Esophagus squamous epithelium (tissue), 5 donors: Measurements from ENCODE around the gene PTPRG. TPM values are rescaled to one million over a fixed set of nuclear protein-coding genes. Genes with fewer than 3 reads are reported as not detected.
A peak's percentile ranks its signal among the peaks of the same experiment; 100 is the strongest.

Experiments used
- DNase-seq: peaks from one replicate; lab custom pipeline; 2025; lab: John Stamatoyannopoulos, UW
- H3K27ac ChIP-seq, 4 donors: fragments of 200-600 bp; sonication (generic); one replicate each; pipeline ENCODE4 v1.5.1; 2016 to 2019; ENCODE audit warnings: mild to moderate bottlenecking in 1 of 4
- H3K27me3 ChIP-seq, 4 donors: fragments of 200-600 bp; sonication (generic); 1 replicate in 3 of 4; 2 replicates in 1 of 4; pipeline versions ENCODE4 v1.5.1 to v1.6.0; 2017 to 2021; ENCODE audit warnings: antibody characterized with exemption in 1 of 4
- H3K36me3 ChIP-seq, 3 donors: fragments of 200-600 bp; sonication (generic); one replicate each; pipeline ENCODE4 v1.5.1; 2016 to 2019
- H3K4me1 ChIP-seq, 3 donors: fragments of 200-600 bp; sonication (generic); one replicate each; pipeline ENCODE4 v1.5.1; 2017 to 2019
- H3K4me3 ChIP-seq, 4 donors: fragments of 200-600 bp; sonication (generic); 1 replicate in 3 of 4; 2 replicates in 1 of 4; pipeline ENCODE4 v1.5.1; 2016 to 2019; ENCODE audit warnings: mild to moderate bottlenecking in 2 of 4, moderate library complexity in 1 of 4
- H3K9me3 ChIP-seq, 3 donors: fragments of 200-600 bp; sonication (generic); one replicate each; pipeline ENCODE4 v1.5.1; 2016 to 2019
- CTCF ChIP-seq, 6 experiments: fragments of 450-650 bp in 4 of 6; fragments of 200-600 bp in 2 of 6; sonication (generic) in 2 of 6; IDR thresholded peaks; one replicate each; pipeline ENCODE4 v1.5.1; 2016 to 2019; ENCODE audit warnings: antibody characterized with exemption in 6 of 6, mild to moderate bottlenecking in 4 of 6, moderate library complexity in 4 of 6
- POLR2A ChIP-seq, 4 donors: fragments of 450-650 bp; IDR thresholded peaks; one replicate each; pipeline ENCODE4 v1.6.1; 2017; ENCODE audit warnings: antibody characterized with exemption in 4 of 4, mild to moderate bottlenecking in 4 of 4, moderate library complexity in 3 of 4
- whole genome bisulfite sequencing, 2 donors: methylation state at CpG; one replicate each; pipeline ENCODE4 v1.1.5; 2018; 5-methylcytosine and 5-hydroxymethylcytosine counted together
- intact Hi-C: fragments of 100-400 bp; cut with DNase I; formaldehyde crosslinking; loops from one replicate; pipeline ENCODE4 v1.15.0; 2022
- total RNA-seq, 4 donors: library from RNA; depleted of rRNA; stranded (reverse); fragments of >200 nt; gene quantifications; one replicate each; pipeline ENCODE4 v1.1.0, GENCODE V29; 2016
- donor health status: DM: yes; HTN: yes; CAD: no.

PTPRG gene
- total RNA-seq, 4 donors from 2014 or later, result 3.7 to 42.2 (median 15.2) TPM

- H3K4me3 ChIP-seq, result no peak overlapping the region
- no peaks in the 10 kb centered on the region for H3K36me3 ChIP-seq
- intact Hi-C loops, result no loop called here
- peak overlapping the region in 1 of 4 donors; percentile 75 for H3K27ac ChIP-seq
- H3K4me1 ChIP-seq, result peaks cover 8 to 39% (median 8%) of the 10 kb centered on the region in 3 donors
- no peaks in the 10 kb centered on the region for H3K9me3 ChIP-seq
- DNase-seq, result no peak
- WGBS, 2 donors, result 79 to 100% methylated on average over 1 to 2 of the region's 2 CpGs
- no peaks in the 10 kb centered on the region for H3K27me3 ChIP-seq
- TF ChIP-seq POLR2A (IDR thresholded peaks at IDR 0.05), result no peak
- TF ChIP-seq CTCF (IDR thresholded peaks at IDR 0.05), result no peak
These were observed 285.1 kb downstream of the PTPRG start for GRCh38 chr3:61846488-61846887.

- Histone ChIP-seq H3K4me3 (no peak overlapping the region), H3K36me3 (no peaks in the 10 kb centered on the region), H3K27ac (peak overlapping the region; percentile 7 to 84 (median 70)), H3K4me1 (peaks cover 8 to 33% (median 8%) of the 10 kb centered on the region in 3 donors), H3K27me3 (no peaks in the 10 kb centered on the region), H3K9me3 (no peaks in the 10 kb centered on the region)
- intact Hi-C loops, result no loop called here
- WGBS, 2 donors, result 54 to 78% methylated on average over 5 to 7 of the region's 7 CpGs
- no peak for DNase-seq
- TF ChIP-seq CTCF (IDR thresholded peaks at IDR 0.05) (no peak), POLR2A (IDR thresholded peaks at IDR 0.05) (no peak)
These were observed 286.6 kb downstream of the PTPRG start for GRCh38 chr3:61847784-61848462.

GRCh38 chr3:61848885-61849284 is 287.5 kb downstream of the PTPRG start:
- Histone ChIP-seq H3K4me3 (no peak overlapping the region), H3K36me3 (no peaks in the 10 kb centered on the region), H3K27ac (peak overlapping the region in 3 of 4 donors; percentile 66 to 84 (median 75)), H3K9me3 (no peaks in the 10 kb centered on the region), H3K4me1 (peaks cover 8 to 33% (median 8%) of the 10 kb centered on the region in 3 donors), H3K27me3 (no peaks in the 10 kb centered on the region)
- WGBS, 2 donors, result 17 to 19% methylated on average over 3 of the region's 3 CpGs
- TF ChIP-seq CTCF (IDR thresholded peaks at IDR 0.05) (no peak), POLR2A (IDR thresholded peaks at IDR 0.05) (no peak)
- no peak for DNase-seq
- intact Hi-C loops, result no loop called here

- DNase-seq, result no peak
- TF ChIP-seq POLR2A (IDR thresholded peaks at IDR 0.05), result no peak
- no peak for TF ChIP-seq CTCF (IDR thresholded peaks at IDR 0.05)
- H3K9me3 ChIP-seq, result no peaks in the 10 kb centered on the region
- H3K27ac ChIP-seq, result no peak overlapping the region
- H3K36me3 ChIP-seq, result no peaks in the 10 kb centered on the region
- peaks cover 5 to 20% (median 8%) of the 10 kb centered on the region in 3 donors for H3K4me1 ChIP-seq
- 36 to 68% methylated on average over 2 of the region's 2 CpGs for WGBS, 2 donors
- intact Hi-C loops, result loop anchor here (10.0 kb wide), 2 partner anchors 289 to 331 kb away; partner anchors contain the start of gene PTPRG
- H3K4me3 ChIP-seq, result no peak overlapping the region
- no peaks in the 10 kb centered on the region for H3K27me3 ChIP-seq
These were observed 292.5 kb downstream of the PTPRG start for GRCh38 chr3:61853912-61854311.

- Histone ChIP-seq H3K4me1 (peaks cover 0 to 7% (median 0%) of the 10 kb centered on the region in 3 donors), H3K36me3 (no peaks in the 10 kb centered on the region), H3K9me3 (no peaks in the 10 kb centered on the region), H3K4me3 (no peak overlapping the region), H3K27me3 (no peaks in the 10 kb centered on the region), H3K27ac (no peak overlapping the region)
- WGBS, 2 donors, result 81 to 90% methylated on average over 1 of the region's 1 CpG
- DNase-seq, result no peak
- intact Hi-C loops, result loop anchor here (10.0 kb wide), 2 partner anchors 290 to 330 kb away; partner anchors contain the start of gene PTPRG
- TF ChIP-seq CTCF (IDR thresholded peaks at IDR 0.05), result no peak
- TF ChIP-seq POLR2A (IDR thresholded peaks at IDR 0.05), result no peak
These were observed 293.8 kb downstream of the PTPRG start for GRCh38 chr3:61855211-61855610.
